ENCODE measurements around the gene FIP1L1.

GRCh38 chr4:53465281-53465680 lies 87.8 kb downstream of the FIP1L1 start:
- TF ChIP-seq POLR2A (IDR thresholded peaks at IDR 0.05; ENCODE audit: low read depth, low read length) = no peak
- no peak for TF ChIP-seq NFE2L2 (IDR thresholded peaks at IDR 0.05; ENCODE audit: low read depth, low read length)
- TF ChIP-seq CTCF (conservative IDR thresholded peaks at IDR 0.05; ENCODE audit: low read depth, low read length) = no peak
- no peak for TF ChIP-seq FOS (IDR thresholded peaks at IDR 0.05; ENCODE audit: low read depth, low read length)
- no peak for TF ChIP-seq USF2 (IDR thresholded peaks at IDR 0.05; ENCODE audit: low read depth, low read length)
